GM21786 (cell line): Measurements from ENCODE around the gene PDE1A.

Experiments
- ATAC-seq: cut with Tn5 transposase; IDR thresholded peaks from one replicate; pipeline ENCODE4 v1.9.1; 2021; ENCODE audit not compliant: unreplicated experiment

Gene PDE1A

DNA sequence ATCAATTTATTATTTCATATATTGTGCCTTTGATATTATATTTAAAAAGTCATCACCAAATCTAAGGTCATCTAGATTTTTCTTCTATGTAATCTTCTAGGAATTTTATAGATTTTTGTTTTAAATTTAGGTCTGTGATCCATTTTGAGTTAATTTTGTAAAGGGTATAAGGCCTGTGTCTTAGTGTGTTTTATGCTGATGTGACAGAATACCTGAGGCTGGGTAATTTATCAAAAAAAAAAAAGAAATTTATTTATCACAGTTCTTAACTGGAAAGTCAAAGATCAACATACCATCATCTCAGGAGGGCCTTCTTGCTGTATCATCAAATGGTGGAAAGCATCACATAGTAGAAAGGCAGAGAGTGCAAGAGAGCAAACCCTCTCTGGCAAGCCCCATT is 216.2 kb downstream of the PDE1A start:
- ATAC-seq: no peak

DNA sequence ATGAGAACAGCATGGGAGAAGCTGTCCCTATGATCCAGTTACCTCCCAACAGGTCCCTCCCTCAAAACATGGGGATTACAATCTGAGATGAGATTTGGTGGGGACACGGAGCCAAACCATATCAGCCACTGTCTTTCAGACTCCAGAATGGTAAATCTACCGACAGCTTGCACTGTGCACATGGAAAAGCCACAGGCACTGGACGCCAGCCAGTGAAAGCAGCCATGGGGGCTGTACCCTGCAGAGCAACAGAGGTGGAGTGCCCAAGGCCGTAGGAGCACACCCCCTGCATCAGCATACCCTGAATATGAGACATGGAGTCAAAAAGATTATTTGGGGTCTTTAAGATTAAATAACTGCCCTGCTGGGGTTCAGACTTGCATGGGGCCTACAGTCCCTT is 218.4 kb downstream of the PDE1A start:
- ATAC-seq: no peak

DNA sequence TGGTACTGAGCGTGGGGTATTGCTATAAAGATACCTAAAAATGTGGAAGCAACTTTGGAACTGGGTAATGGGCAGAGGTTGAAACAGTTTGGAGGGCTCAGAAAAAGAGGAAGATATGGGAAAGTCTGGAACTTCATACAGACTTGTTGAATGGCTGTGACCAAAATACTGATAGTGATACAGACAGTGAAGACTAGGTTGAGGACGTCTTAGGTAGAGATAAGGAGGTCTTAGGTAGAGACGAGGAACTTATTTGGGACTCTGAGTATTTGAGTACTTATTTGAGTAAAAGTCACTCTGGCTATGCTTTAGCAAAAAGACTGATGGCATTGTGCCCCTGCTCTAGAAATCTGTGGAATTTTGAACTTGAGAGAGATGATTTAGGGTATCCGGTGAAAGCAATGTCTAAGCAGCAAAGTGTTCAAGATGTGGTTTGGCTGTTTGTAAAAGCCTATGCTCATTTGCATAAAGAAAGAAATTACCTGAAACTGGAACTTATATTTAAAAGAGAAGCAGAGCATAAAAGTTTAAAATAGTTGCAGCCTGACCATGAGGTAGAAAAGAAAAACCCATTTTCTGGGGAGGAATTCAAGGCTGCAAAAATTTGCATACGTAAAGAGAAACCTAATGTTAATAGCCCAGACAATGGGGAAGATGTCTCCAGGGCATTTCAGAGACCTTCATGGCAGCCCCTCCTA is 219.6 kb downstream of the PDE1A start:
- ATAC-seq: peak; percentile 77

DNA sequence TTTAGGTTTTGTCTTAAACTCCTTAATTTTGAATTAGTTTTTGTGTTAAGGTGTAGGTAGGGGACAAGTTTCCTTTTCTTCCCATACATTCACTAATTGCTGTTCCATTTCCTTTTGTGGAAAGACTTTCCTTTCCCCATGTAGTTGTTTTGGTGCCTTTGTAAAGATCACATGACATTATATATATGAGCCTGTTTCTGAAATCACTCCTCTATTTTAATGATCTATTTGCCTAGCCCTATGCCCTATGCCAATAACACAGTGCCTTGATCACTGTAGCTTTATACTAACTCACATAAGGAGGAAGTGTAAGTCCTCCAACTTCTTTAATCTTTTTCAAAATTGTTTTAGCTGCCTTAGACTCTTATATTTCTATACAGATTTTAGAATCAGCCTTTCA is 229.3 kb downstream of the PDE1A start:
- ATAC-seq: no peak

DNA sequence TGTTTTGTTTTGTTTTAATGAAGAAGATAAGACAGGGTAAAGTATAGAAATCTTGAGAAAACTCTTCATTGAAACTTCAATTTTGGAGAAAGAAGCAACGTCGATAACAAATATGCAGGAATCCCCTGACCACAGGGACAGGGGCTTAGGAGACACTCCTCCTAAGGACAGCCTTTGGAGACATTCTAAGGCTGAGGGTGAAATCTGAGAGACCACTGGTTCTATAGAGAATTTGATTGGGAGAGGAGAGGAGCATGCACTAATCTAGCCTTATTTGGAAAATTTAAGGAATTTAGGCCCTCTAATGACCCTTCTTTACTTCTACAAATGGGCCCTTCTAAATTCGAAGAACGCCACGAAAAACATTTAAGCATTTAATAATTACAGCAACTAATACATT is 233.5 kb downstream of the PDE1A start:
- no peak for ATAC-seq

DNA sequence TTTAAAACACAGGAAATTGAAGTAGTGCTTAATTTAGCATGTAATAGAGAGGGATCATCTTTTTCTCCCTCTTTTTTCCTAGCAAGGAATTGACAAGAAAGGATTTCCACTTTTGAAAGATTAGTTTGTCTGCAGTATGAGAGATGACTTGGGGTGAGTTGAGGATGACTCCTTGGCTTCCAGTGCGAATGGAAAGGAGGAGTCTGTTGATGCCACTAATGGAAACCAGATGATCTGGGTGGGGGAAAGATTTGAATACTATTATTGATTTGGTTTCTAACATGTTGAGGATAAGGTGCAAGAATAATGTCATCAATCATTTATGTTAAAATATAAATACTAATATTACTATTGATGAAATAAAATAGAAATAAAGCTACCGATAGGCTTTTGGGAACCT is 235.8 kb downstream of the PDE1A start:
- no peak for ATAC-seq

DNA sequence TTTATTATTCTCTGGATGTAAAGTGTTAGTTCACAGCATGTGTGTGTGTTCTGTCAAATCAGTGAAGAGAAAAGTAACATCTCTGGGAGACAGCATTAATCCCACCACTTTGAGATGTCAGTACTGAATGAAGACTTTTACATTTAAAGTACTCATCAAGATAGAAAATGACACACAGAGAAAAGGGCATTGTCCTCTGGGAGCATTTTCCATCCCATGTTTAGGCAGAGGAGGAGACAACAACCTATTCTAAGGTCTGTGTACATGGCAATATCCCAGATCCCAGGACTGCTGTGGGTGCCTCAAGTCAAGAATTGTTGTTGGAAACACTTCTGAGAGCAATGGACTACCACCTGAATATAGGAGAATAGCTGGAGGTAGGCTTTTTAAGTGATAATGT is 239.7 kb downstream of the PDE1A start:
- ATAC-seq: no peak

DNA sequence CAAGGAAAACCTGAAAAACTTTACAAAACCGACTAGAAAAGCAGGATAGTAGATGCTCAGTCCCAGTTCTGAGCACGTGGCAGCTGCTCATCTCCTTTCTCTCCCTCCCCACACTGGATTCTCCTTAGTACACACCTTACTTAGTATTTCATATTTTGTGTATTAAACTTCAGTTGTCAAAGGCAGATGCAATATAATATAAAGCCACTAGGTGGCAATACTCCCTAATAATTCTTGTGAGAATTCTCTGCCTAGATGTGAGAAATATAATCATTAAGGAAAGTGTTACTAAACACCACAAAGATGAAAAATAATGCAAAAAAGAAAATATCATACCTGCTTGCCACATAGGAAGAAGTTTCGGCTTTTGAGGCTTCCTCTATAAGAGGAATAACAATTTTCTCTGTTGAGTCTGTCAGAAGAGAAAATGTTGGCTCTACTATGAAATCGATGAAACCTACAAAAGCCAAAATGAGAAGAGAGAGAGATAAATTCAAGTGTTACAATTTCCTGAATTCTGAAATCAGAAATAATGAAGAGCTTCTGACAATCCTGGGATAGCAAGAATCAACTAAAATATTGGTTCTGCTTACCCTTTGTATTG is 240.6 kb downstream of the PDE1A start:
- peak; percentile 82 for ATAC-seq

DNA sequence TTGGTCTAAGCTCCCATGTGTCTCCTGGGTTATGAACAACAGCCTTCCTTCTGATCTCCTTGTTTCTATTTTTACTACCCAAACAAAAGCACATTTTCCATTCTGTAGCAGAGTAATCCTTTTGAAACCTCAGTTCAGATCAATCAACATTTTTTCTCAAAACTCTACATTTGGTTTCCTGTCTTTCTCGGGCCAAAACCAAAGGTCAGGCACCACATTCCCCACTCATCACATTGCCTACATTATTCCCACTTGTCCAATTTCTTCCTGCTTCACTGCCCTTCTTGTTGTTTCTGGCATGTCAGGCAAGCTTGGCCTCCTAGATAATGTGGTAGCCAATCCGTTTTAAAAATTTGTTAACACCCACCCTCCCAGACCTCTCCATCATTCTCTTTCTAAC is 244.4 kb downstream of the PDE1A start:
- no peak for ATAC-seq

DNA sequence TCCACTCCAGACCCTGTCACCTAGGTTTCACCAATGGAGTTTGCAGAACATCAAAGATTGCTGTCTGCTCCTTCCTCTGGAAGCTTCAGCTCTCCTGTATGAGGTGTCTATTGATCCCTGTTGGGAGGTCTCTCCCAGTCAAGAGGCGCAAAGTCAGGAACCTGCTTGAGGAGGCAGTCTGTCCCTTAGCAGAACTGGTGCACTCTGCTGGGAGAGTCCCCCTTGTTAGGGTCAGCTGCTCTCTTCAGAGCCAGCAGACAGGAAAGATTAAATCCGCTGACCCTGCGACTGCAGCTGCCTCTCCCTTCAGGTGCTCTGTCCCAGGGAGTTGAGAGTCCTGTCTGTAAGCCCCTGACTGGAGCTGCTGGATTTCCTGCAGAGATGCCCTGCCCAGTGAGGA is 245.5 kb downstream of the PDE1A start:
- ATAC-seq: no peak

DNA sequence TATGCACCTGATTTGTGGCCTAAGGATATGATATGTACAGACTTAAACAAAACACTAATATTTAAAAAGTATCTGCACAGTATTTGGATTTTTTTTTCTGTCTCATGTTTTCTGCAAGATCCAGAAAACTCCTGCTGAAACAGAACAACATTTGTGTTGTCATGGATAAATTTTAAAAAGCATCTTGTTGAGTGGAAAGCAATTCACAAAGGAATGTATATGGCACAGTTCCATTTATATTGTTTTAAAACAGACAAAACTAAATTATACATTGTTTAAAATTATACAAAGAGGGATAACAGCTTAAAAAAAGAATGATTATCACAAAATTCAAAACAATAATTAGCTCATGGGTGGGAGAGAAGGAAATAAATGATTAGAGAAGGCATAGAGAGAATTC is 247.7 kb downstream of the PDE1A start:
- ATAC-seq: no peak

DNA sequence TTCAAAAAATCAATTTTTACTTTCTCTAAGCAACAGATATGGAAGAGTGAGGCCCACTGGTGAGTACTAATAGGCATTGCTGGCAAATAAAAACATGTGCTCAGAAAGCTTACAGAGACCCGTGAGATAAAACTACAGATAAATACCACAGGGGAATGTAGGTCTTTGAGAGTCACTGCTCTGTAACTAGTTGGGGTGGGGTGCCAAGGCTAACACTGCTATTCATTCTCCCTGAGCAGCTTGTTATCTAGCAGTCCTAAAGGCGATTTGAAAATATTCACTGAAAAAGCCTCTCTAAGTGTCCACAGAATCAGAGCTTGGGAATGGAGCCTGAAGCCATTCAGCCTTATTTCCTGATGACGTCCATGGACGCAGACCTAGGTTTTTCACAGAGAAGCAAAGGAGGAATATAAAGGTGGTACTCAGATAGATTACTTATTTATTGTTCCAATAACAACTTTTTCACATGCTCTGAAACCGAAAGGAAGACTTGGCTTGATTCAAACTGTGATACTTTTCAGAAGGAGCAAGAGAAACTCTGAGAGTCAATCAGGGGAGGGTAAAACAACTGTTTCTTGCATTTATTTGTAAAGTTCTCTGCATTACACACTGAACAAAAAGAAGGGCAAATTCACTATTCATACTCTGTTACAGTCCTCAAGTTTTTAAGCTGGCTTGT is 252.8 kb downstream of the PDE1A start:
- ATAC-seq: no peak

DNA sequence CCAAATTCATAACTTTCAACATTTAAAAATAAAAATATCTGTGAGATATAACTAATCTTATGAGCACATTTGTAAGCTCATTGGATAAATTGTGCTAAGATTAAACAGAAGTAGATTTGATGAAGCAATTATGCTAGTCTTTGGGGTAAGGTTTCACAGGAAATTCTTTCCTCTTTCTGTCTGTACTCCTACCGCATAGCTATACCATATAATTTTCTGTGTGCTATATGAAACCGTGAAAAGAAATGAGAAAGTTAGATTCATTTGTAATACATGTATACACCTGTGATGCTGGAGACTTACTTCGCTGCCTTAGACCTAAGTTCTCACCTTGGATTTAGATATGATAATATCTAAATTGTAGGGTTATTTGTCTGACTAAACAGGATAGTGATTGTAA is 256.5 kb downstream of the PDE1A start:
- no peak for ATAC-seq

DNA sequence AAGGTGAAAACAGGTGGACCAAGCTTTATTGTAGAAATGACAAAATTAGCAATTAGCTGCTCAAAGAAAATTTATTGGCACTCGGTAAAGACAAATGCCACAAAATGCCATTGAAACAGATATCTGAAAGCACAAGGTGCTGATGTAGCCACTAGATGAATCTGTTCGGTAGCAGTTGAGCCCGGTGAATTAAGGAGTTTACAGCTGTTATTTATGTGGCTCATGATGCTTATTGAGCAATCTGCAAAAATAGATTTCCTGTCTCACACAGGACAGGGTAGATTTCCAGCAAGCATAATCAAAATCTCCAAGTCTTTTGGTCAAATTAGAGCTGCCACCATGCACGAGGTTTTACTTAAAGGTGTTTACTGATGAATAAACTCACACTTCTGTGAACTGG is 259.0 kb downstream of the PDE1A start:
- ATAC-seq: no peak

DNA sequence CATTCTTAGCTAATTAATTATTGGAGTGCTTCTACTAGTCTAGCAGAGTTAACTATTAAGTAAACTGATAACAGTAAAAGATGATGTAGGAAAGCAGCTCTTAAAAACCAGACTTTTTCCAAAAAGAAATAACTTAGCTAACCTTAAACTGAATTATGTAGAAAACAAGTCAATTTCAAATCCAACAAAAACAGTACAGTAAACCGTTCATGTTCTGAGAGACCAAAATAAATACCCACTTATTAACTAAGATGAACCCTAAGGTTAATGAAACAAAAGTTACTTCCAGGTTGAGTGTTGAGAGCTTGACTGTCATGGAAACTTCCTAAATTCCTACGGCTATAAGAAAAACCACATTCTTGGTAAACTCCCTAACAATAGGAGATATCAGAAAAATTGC is 260.0 kb downstream of the PDE1A start:
- no peak for ATAC-seq

DNA sequence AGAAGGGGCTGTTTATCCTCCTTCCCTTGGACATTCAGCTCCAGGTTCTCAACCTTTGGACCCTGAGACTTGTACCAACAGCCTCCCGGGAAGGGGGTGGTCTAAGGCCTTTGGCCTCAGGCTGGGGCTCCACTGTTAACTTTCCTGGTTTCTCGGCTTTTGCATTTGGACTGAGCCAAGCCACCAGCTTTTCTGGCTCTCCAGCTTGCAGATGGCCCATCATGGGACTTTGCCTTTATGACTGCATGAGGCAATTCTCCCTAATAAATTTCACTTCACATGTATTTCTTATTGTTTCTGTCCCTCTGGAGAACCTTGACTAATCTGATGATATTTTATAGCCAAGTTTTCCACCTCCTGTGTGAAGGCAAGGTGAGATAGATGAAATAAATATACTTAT is 260.4 kb downstream of the PDE1A start:
- ATAC-seq: no peak

DNA sequence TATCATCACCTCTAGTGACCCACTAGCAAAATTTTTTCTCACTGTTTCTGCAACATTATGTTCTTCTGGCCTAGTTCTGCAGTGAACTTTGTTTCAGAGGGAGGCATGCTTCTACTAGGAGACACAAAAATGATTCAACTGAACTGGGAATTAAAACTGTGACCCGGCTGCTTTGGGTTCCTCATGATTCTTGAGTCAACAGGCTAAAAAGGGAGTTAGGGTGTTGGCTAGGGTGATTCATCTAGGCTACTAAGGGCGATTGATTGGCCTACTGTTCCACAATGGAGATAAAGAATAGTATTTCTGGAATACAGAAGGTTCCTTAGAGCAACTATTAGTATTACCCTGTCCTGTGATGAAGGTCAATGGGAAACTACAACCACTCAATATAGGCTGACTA is 261.6 kb downstream of the PDE1A start:
- no peak for ATAC-seq

DNA sequence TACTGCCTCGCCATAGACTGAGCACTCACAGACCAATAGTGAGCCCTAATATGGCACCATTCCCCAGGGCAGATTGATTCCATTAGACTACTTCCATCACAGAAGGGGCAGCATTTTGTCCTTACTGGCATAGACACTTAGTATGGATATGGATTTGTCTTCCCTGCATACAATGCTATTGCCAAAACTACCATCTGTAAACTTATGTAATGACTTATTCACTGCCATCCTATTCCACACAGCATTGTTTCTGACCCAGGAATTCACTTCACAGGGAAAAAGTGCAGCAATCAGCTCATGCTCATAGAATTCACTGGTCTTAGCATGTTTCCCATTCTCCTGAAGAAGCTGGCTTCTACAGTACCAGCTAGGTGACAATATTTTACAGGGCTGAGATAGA is 262.1 kb downstream of the PDE1A start:
- no peak for ATAC-seq

DNA sequence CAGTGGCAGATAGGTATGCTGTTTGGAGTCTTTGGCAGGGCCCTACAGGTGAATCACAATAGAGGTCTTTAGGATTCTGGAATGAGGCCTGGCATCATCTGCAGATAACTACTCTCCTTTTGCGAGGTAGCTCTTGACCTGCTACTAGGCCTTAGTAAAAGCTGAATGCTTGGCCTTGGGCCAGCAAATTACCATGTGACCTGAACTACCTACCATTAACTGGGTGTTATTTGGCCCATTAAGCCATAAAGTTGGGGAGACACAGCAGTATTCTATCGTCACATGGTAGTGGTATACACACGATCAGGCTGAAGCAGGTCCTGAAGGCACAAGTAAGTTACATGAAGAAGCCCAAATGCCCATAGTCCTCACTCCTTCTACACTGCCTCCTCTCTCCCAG is 263.0 kb downstream of the PDE1A start:
- no peak for ATAC-seq

DNA sequence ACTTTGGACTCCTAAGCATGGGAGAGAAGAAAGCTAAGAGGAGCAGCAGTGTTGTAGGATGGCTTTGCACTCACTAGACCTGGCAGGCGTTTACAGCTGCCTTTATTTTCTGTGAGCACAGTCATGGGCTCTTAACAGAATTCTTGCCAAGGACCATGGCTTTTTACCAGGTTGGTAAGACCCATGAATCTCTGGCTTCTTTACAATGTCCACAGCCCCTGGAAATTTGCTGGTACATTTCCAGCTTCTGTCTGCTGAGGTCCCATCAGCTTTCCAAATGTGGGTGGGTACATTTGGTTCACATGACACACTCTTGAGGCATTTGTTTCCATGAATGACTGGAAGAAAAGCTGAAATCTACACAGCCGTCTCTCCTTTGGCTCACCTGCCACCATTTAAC is 278.5 kb downstream of the PDE1A start:
- ATAC-seq: no peak

DNA sequence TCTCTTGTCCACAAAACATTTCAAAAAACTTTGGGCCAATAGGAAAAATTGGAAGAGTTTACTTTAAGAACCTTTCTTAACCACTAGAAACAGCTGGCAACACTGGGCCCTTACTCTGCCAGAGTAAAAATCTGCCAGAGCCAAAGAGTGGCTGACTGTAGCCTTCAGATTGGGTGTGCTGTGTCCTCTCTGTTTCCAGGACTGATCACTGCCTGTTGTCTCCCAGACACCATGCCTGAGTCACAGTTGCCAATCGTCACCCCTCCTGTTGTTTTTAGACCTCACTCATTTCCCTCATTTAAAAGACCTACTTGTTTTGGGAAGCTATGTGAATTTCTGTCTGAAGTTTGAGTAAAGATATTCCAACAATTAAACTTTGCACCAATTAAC is 282.1 kb downstream of the PDE1A start:
- ATAC-seq: no peak

DNA sequence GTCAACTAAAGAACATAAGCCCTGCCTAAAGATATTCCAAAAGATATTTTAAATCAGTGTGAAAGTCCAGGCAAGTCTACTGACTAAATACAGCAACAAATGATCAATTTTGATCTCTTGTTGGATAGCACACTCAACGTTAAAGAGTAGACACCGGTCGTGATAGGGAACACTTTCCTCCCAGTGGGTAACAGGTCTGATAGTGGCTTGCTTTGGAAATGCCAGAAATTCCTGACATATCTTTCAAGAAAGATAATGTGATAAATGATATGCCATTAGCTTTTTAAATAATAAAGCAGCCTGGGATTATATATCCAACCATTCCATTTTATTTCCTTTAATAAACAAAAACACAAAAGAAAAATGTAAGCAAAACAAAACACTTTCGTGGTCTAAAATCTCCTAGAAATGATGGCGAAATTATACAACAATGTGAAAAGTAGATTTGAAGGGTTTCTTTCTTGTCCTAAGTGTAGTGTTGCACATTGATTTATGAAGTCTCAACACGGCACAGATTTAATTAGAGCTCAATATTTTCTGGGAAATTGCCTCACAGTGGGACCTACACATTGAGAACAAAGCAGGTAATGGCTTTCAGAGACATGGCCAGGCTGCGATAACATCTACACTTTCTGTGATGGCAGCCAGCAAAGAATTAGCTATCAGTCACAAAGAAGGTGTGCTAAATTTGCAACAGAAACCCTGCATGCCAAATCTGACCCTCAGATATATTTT is 282.6 kb downstream of the PDE1A start:
- ATAC-seq: no peak
